Measurements from ENCODE around the gene PDIK1L.

DNA sequence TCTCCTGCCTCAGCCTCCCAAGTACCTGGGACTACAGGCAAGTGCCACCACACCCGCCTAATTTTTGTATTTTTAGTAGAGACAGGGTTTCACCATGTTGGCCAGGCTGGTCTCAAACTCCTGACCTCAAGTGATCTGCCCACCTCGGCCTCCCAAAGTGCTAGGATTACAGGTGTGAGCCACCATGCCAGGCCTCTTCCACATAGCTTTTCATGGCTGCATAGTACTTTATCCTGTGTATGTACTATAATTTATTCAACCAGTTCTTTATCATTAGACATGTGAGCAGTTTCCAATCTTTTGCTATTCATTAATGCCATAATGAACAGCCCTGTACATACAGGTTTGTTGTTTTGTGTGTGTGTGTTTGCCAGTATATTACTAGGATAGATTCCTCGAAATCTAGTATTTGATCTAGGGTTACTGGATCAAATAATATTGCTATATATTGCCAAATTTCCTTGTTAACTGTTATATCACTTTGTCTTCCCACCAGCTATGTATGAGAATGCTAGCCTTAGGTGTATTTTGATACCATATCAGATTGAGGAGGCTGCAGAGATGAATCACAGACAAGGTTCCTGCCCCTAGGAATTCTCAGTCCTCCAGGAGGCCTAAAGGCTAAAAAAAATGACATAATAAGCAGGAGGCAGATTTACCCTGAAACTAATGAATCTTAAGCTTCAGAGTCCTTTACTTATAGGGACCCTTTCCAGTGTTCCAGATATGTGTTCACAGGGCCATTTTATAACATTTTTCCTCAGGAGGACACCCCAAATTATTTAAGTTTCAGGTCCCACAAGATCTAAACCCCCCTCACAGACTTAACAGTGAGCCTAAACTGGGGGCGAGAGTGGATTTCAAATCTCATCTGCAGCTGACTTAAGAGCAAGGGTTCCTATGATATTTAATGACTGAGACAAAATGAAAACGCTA, 2.1 kb upstream of the PDIK1L start:
- TF ChIP-seq POLR2A (IDR thresholded peaks at IDR 0.05) (no peak), CTCF (IDR thresholded peaks at IDR 0.05 in 8 of 11, conservative IDR thresholded peaks at IDR 0.05 in 3 of 11) (no peak)
